Coronary artery (tissue), 2 donors: Measurements from ENCODE around the gene TELO2.
A peak's percentile ranks its signal among the peaks of the same experiment; 100 is the strongest.

Experiments
- DNase-seq: peaks from one replicate; pipeline ENCODE4 v3.0.0-alpha.2; 2017; ENCODE audit warnings: low spot score
- H3K27ac ChIP-seq, 2 donors: fragments of 200-600 bp; sonication (generic); one replicate each; pipeline ENCODE4 v1.5.1; 2016 to 2019
- H3K4me3 ChIP-seq: fragments of 200-600 bp; sonication (generic); 2 replicates; pipeline ENCODE4 v1.5.1; 2016; ENCODE audit warnings: mild to moderate bottlenecking, moderate library complexity
- CTCF ChIP-seq: fragments of 200-600 bp; sonication (generic); IDR thresholded peaks from one replicate; pipeline ENCODE4 v1.5.1; 2019; ENCODE audit warnings: antibody characterized with exemption

The TELO2 gene

GRCh38 chr16:1487395-1488053 is 5.6 kb upstream of the TELO2 start:
- no peak overlapping the region for H3K4me3 ChIP-seq
- no peak for DNase-seq
- no peak for TF ChIP-seq CTCF
- no peak overlapping the region for H3K27ac ChIP-seq

GRCh38 chr16:1488054-1488601 is 5.0 kb upstream of the TELO2 start:
- no peak for TF ChIP-seq CTCF
- no peak for DNase-seq
- no peak overlapping the region for H3K4me3 ChIP-seq
- no peak overlapping the region for H3K27ac ChIP-seq

GRCh38 chr16:1488619-1489018 is 4.5 kb upstream of the TELO2 start, which contains the start of gene PTX4:
Gene PTX4, minus strand, starts transcription at chr16:1488944. Its CDS starts 35 bp downstream, at chr16:1488909.
- Histone ChIP-seq H3K27ac (no peak within 1 kb of the TSS), H3K4me3 (no peak within 1 kb of the TSS)
- no peak for TF ChIP-seq CTCF
- DNase-seq, result no peak

- H3K4me3 ChIP-seq, result no peak overlapping the region
- no peak overlapping the region for H3K27ac ChIP-seq
- TF ChIP-seq CTCF, result no peak
- no peak for DNase-seq
Observed at GRCh38 chr16:1489077-1489476, 4.1 kb upstream of the TELO2 start.

GRCh38 chr16:1491327-1491726 is 1.8 kb upstream of the TELO2 start:
- H3K27ac ChIP-seq, result no peak overlapping the region
- no peak for DNase-seq
- H3K4me3 ChIP-seq, result no peak overlapping the region
- TF ChIP-seq CTCF, result no peak

- no peak for DNase-seq
- Histone ChIP-seq H3K27ac (peak overlapping the region; percentile 79 to 94), H3K4me3 (peak overlapping the region; percentile 94)
- no peak for TF ChIP-seq CTCF
Observed at GRCh38 chr16:1492082-1492922, 858 bp upstream of the TELO2 start.

- no peak for TF ChIP-seq CTCF
- Histone ChIP-seq H3K4me3 (peak overlapping the region; percentile 94), H3K27ac (peak overlapping the region; percentile 79 to 94)
- DNase-seq, result no peak
Observed at GRCh38 chr16:1493746-1494094, 560 bp downstream of the TELO2 start.
